Measurements from ENCODE around the gene PHF14. TPM values are rescaled to one million over a fixed set of nuclear protein-coding genes. Genes with fewer than 3 reads are reported as not detected.

Gene PHF14
- total RNA-seq, 1 experiment from 2014 or later, result 26.4 TPM

- no peak for DNase-seq
- H3K36me3 ChIP-seq (replicated peaks; ENCODE audit: control insufficient read depth, insufficient read depth, low read length), result no peaks in the 10 kb centered on the region; the same call in 1 of the 2 replicates
- H3K4me3 ChIP-seq (ENCODE audit: insufficient read depth, low read depth, low read length), result no peak overlapping the region
- no peaks in the 10 kb centered on the region for H3K27me3 ChIP-seq (ENCODE audit: control insufficient read depth, insufficient read depth, low read length)
Observed at GRCh38 chr7:11021468-11021867, 47.8 kb downstream of the PHF14 start.

DNA sequence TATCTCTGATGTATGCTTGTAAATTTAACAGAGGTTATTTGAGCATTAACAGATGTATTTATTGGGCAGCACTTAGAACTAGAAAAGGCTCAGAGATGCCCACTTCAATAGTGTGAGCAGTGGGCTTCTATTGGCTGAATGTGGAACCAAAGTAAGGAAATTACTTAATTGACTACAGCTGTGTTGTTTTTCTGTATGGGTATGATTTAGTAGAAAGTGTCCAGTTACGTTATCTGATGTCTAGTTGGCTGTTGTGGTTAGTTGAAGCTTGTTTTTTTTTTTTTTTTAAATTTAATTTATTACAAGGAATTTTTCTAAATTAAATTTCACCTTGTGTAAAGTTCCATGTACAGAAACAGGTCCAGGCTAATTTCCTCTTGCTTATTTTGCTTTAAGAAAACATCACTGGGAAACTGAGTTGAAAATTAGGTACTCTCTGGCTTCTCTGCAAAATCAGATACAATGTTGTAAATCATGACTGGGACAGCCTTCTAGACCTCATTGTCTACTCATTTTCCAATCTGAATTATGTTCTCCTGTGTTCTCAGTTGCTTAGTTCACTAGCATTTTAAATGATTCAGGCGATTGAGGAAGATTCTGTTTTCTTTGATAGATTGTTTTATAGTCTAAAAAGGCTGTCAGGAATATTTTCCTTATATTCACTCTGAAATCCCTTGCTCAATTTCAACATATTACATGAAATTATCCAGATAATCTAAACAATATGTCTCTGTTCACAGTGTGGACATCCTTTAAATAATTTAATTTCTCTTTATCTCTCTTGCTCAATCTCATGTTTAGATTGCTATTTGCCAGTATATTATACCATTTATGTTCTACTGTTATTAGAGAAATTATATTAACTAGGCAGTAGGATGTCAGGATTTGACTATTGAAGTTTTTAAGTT, 53.0 kb downstream of the PHF14 start:
- Histone ChIP-seq H3K27me3 (ENCODE audit: control insufficient read depth, insufficient read depth, low read length) (no peaks in the 10 kb centered on the region), H3K4me3 (ENCODE audit: insufficient read depth, low read depth, low read length) (no peak overlapping the region), H3K36me3 (replicated peaks; ENCODE audit: control insufficient read depth, insufficient read depth, low read length) (no peaks in the 10 kb centered on the region; the same call in none of the 2 replicates)
- no peak for DNase-seq

- no peak for DNase-seq
- no peaks in the 10 kb centered on the region for H3K27me3 ChIP-seq (ENCODE audit: control insufficient read depth, insufficient read depth, low read length)
- H3K36me3 ChIP-seq (replicated peaks; ENCODE audit: control insufficient read depth, insufficient read depth, low read length), result peaks cover 4% of the 10 kb centered on the region; the same call in 1 of the 2 replicates
- H3K4me3 ChIP-seq (ENCODE audit: insufficient read depth, low read depth, low read length), result no peak overlapping the region
Observed at GRCh38 chr7:11035661-11036060, 62.0 kb downstream of the PHF14 start.

DNA sequence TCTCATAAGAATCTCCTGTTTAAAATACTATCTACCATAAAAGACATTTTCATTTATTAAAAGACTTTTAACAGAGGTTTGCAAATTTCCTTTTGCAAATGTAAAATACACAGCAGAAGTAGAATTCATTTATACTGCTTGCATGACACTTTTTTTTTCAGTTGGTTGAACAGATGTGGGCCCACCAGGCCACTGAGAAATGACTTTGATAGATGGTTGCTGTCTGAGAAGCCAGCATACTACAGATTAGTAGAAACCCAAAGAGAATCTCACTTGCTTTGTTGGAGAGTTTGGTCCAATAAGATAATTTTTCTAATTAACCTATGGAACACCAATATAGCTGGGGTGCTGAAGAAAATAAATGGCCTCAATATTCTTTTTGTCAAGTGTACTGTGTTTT, 66.3 kb downstream of the PHF14 start:
- no peak overlapping the region for H3K4me3 ChIP-seq (ENCODE audit: insufficient read depth, low read depth, low read length)
- no peak for DNase-seq
- no peaks in the 10 kb centered on the region for H3K27me3 ChIP-seq (ENCODE audit: control insufficient read depth, insufficient read depth, low read length)
- peaks cover 4% of the 10 kb centered on the region; the same call in 1 of the 2 replicates for H3K36me3 ChIP-seq (replicated peaks; ENCODE audit: control insufficient read depth, insufficient read depth, low read length)

DNA sequence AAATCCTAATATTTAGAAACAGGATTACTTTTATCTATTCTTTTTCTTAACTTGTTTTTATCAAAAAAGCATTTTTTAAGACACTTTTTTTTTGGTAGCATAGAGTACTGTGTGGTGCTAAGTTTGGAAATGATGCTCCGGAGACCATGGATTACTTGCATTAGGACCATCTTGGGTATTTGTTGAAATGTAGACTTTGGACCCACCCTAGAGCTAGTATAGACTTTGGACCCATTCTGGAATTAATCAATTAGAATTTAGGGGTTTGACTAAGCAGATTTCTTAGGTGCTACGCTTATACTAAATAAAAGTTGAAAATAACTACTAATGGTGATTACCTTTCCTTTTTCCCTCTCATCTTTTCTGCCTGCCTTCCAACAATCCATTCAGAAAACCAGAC, 80.4 kb downstream of the PHF14 start:
- no peak for DNase-seq
- H3K27me3 ChIP-seq (ENCODE audit: control insufficient read depth, insufficient read depth, low read length), result no peaks in the 10 kb centered on the region
- no peak overlapping the region for H3K4me3 ChIP-seq (ENCODE audit: insufficient read depth, low read depth, low read length)
- H3K36me3 ChIP-seq (replicated peaks; ENCODE audit: control insufficient read depth, insufficient read depth, low read length), result no peaks in the 10 kb centered on the region; the same call in none of the 2 replicates

- Histone ChIP-seq H3K36me3 (replicated peaks; ENCODE audit: control insufficient read depth, insufficient read depth, low read length) (no peaks in the 10 kb centered on the region), H3K4me3 (ENCODE audit: insufficient read depth, low read depth, low read length) (no peak overlapping the region)
- no peak for DNase-seq
Observed at GRCh38 chr7:11060893-11061292, 87.2 kb downstream of the PHF14 start.

GRCh38 chr7:11062110-11062509, 88.4 kb downstream of the PHF14 start:
- Histone ChIP-seq H3K36me3 (replicated peaks; ENCODE audit: control insufficient read depth, insufficient read depth, low read length) (no peaks in the 10 kb centered on the region), H3K4me3 (ENCODE audit: insufficient read depth, low read depth, low read length) (no peak overlapping the region), H3K27me3 (ENCODE audit: control insufficient read depth, insufficient read depth, low read length) (no peaks in the 10 kb centered on the region)
- no peak for DNase-seq

More at GRCh38 chr7:11060893-11061292, 87.2 kb downstream of the PHF14 start:
- no peaks in the 10 kb centered on the region for H3K27me3 ChIP-seq (ENCODE audit: control insufficient read depth, insufficient read depth, low read length)

DNA sequence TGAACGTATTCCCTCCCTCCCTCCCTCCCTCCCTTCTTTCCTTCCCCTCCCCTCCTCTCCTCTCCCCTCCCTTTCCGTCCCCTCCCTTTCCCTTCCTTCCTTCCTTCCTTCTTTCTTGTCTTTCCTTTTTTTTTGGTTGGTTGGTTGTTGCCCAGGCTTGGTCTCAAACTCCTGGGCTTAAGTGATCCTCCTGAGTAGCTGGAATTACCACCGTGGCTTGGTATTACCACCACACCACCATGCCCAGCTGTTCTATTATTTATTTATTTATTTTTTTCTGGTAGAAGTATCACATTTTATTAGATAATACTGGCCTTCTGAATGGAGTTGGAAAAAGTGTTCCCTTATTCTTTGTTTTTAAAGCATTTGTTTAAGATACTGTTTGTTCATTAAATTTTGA, 95.9 kb downstream of the PHF14 start:
- H3K36me3 ChIP-seq (replicated peaks; ENCODE audit: control insufficient read depth, insufficient read depth, low read length), result no peaks in the 10 kb centered on the region; the same call in 1 of the 2 replicates
- H3K27me3 ChIP-seq (ENCODE audit: control insufficient read depth, insufficient read depth, low read length), result no peaks in the 10 kb centered on the region
- H3K4me3 ChIP-seq (ENCODE audit: insufficient read depth, low read depth, low read length), result no peak overlapping the region
- no peak for DNase-seq

- DNase-seq, result no peak
- Histone ChIP-seq H3K27me3 (ENCODE audit: control insufficient read depth, insufficient read depth, low read length) (no peaks in the 10 kb centered on the region), H3K4me3 (ENCODE audit: insufficient read depth, low read depth, low read length) (no peak overlapping the region), H3K36me3 (replicated peaks; ENCODE audit: control insufficient read depth, insufficient read depth, low read length) (no peaks in the 10 kb centered on the region)
Observed at GRCh38 chr7:11077816-11078215, 104.1 kb downstream of the PHF14 start.

DNA sequence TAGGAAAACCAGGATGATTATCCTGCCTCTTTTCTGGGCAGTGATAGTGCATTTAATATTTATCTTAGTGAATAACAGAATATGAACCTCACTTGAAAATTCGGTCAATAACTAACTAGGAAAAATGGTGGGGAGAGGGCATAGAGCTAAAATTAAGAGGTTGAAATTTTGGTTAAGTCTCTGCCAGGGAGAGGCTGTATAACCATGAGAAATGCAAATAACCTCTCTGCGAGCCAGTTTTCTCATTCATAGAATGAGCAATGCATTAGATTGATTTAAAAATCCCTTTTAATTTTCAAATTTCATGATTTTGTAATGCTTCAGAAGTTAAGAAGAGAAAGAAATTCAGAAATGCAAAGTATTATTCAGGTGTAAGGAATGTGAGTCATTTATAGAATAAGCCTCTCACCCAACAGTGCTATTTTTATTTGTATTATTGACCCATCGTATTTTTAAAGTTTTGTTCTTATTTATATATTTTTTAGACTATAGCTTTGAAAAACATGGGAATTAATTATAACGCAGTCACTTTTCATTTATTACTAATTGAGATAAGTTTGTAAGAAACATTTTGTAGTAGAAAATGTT, 104.7 kb downstream of the PHF14 start:
- Histone ChIP-seq H3K27me3 (ENCODE audit: control insufficient read depth, insufficient read depth, low read length) (no peaks in the 10 kb centered on the region), H3K36me3 (replicated peaks; ENCODE audit: control insufficient read depth, insufficient read depth, low read length) (no peaks in the 10 kb centered on the region)

GRCh38 chr7:11079907-11080306, 106.2 kb downstream of the PHF14 start:
- DNase-seq, result no peak
- H3K27me3 ChIP-seq (ENCODE audit: control insufficient read depth, insufficient read depth, low read length), result no peaks in the 10 kb centered on the region
- H3K4me3 ChIP-seq (ENCODE audit: insufficient read depth, low read depth, low read length), result no peak overlapping the region
- H3K36me3 ChIP-seq (replicated peaks; ENCODE audit: control insufficient read depth, insufficient read depth, low read length), result no peaks in the 10 kb centered on the region

More for the DNA sequence above, 104.7 kb downstream of the PHF14 start:
- DNase-seq, result no peak
- H3K4me3 ChIP-seq (ENCODE audit: insufficient read depth, low read depth, low read length), result no peak overlapping the region

DNA sequence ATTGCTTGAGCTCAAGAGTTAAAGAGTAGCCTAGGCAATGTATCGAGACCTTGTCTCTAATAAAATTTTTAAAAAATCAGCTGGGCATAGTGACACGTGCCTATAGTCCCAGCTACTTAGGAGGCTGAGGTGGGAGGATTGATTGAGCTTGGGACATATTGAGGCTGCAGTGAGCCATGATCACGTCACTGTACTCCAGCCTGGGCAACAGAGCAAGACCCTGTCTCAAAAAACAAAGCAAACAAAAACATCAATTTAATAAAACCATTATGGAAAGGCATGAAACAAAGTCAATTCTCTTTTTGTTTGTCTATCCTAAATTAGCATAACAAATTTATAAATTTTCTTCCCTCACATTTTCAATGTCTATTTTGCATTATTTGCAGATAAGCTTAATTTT, 108.4 kb downstream of the PHF14 start:
- Histone ChIP-seq H3K27me3 (ENCODE audit: control insufficient read depth, insufficient read depth, low read length) (no peaks in the 10 kb centered on the region), H3K36me3 (replicated peaks; ENCODE audit: control insufficient read depth, insufficient read depth, low read length) (no peaks in the 10 kb centered on the region), H3K4me3 (ENCODE audit: insufficient read depth, low read depth, low read length) (no peak overlapping the region)
- DNase-seq, result no peak

DNA sequence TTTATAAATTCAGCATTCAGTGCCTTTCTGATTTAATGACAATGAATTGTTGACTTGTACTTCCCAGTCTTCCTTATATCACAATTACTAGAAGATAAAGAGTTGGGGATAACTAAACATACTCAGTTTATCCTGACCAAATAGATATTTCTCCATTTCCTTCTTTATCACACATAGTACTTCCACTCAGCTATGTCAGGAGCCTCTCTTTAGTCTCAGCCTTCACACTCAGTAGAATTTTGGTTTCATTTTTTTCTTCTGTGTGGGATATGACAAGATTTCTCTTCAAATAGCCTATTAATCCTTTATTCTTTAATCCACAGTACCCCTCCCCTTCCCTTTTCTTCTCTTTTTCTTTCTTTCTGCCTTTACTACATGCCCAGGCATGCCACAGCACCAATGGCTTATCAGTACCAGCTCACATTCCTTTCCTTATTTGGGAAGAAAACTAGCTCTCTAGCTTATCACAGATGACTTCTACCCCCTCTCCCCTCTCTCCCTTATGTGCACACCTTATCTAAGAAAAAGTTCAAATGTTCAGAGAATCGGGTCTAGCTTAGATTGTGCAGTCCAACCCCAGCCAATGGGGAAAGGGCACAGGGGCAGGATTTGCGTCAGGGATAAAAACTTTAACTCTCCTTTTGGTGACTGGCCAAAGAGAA, 109.0 kb downstream of the PHF14 start:
- H3K36me3 ChIP-seq (replicated peaks; ENCODE audit: control insufficient read depth, insufficient read depth, low read length), result no peaks in the 10 kb centered on the region
- H3K27me3 ChIP-seq (ENCODE audit: control insufficient read depth, insufficient read depth, low read length), result no peaks in the 10 kb centered on the region
- no peak for DNase-seq
- H3K4me3 ChIP-seq (ENCODE audit: insufficient read depth, low read depth, low read length), result no peak overlapping the region

DNA sequence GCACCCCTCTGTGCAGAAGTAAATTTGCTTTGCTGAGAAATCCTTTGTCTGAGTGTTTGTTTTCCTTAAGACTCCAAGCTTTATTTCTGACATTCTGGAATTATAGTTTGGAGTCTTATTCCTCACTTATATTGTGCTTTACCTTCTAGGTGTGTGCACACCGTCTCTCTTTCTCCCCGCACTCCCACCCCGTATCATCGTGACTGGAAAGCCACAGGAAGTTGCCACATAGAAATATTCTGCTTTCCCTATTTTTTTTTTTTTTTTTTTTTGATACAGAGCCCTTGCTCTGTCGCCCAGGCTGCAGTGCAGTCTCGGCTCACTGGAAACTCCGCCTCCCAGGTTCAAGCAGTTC, 109.5 kb downstream of the PHF14 start:
- H3K4me3 ChIP-seq (ENCODE audit: insufficient read depth, low read depth, low read length), result no peak overlapping the region
- no peaks in the 10 kb centered on the region for H3K27me3 ChIP-seq (ENCODE audit: control insufficient read depth, insufficient read depth, low read length)
- no peak for DNase-seq
- H3K36me3 ChIP-seq (replicated peaks; ENCODE audit: control insufficient read depth, insufficient read depth, low read length), result no peaks in the 10 kb centered on the region

DNA sequence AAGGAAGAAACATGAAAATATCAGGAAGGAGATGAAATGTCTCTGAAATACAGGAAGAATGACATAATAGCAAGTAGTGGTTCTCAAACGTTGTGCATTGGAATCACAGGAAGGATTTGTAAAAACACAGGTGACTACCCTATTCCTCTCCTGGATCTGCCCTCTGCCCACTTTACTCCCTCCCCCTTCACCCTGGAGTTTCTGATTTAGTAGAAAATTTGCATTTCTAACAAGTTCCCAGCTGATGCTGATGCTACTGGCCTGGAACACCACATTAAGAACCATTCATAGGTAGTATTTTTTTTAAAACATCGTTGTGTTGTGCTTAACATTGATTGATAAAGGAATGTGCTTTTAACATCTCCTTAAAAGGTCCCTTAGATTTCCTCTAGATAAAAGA, 130.9 kb downstream of the PHF14 start:
- Histone ChIP-seq H3K36me3 (replicated peaks; ENCODE audit: control insufficient read depth, insufficient read depth, low read length) (no peaks in the 10 kb centered on the region), H3K4me3 (ENCODE audit: insufficient read depth, low read depth, low read length) (no peak overlapping the region), H3K27me3 (ENCODE audit: control insufficient read depth, insufficient read depth, low read length) (no peaks in the 10 kb centered on the region)
- DNase-seq, result peak; percentile 5

All from H7 (cell line).